HCT116 (cell line): ENCODE data around the gene ADCY1.

Experiments used
- MAX ChIP-seq: IDR thresholded peaks from 2 replicates; pipeline ENCODE4 v1.6.1; 2012
- POLR2AphosphoS5 ChIP-seq: IDR thresholded peaks from 2 replicates; pipeline ENCODE4 v1.6.1; 2011; ENCODE audit warnings: mild to moderate bottlenecking, low read depth, low read length, moderate library complexity
- RAD21 ChIP-seq: IDR thresholded peaks from 2 replicates; pipeline ENCODE4 v1.6.1; 2012; ENCODE audit warnings: low read depth, mild to moderate bottlenecking
- TF ChIP-seq, protein P1 (sequence below): IDR thresholded peaks from 2 replicates; pipeline ENCODE4 v1.6.1; 2011; ENCODE audit warnings: mild to moderate bottlenecking, low read length, moderate library complexity; ENCODE audit not compliant: insufficient replicate concordance; ENCODE audit errors: extremely low read depth

GRCh38 chr7:45710271-45711160 is 136.3 kb downstream of the ADCY1 start:
- TF ChIP-seq POLR2AphosphoS5 (no peak), RAD21 (no peak), MAX (no peak)
- TF ChIP-seq, protein P1, sequence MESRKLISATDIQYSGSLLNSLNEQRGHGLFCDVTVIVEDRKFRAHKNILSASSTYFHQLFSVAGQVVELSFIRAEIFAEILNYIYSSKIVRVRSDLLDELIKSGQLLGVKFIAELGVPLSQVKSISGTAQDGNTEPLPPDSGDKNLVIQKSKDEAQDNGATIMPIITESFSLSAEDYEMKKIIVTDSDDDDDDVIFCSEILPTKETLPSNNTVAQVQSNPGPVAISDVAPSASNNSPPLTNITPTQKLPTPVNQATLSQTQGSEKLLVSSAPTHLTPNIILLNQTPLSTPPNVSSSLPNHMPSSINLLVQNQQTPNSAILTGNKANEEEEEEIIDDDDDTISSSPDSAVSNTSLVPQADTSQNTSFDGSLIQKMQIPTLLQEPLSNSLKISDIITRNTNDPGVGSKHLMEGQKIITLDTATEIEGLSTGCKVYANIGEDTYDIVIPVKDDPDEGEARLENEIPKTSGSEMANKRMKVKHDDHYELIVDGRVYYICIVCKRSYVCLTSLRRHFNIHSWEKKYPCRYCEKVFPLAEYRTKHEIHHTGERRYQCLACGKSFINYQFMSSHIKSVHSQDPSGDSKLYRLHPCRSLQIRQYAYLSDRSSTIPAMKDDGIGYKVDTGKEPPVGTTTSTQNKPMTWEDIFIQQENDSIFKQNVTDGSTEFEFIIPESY: no peak
